Thyroid gland (tissue), 4 donors: ENCODE measurements around the gene TLE1. TPM values are rescaled to one million over a fixed set of nuclear protein-coding genes. Genes with fewer than 3 reads are reported as not detected.
A peak's percentile ranks its signal among the peaks of the same experiment; 100 is the strongest.

ENCODE experiments used
- DNase-seq, 2 donors: peaks; one replicate each; pipeline ENCODE4 v3.0.0-alpha.2; 2019
- H3K27ac ChIP-seq, 3 donors: fragments of 200-600 bp; sonication (generic); 1 replicate in 2 of 3; 2 replicates in 1 of 3; pipeline ENCODE4 v1.5.1; 2016 to 2019; ENCODE audit warnings: mild to moderate bottlenecking in 1 of 3, moderate library complexity in 1 of 3
- H3K27me3 ChIP-seq: fragments of 200-600 bp; sonication (generic); one replicate; pipeline ENCODE4 v1.5.1; 2019
- H3K36me3 ChIP-seq, 2 donors: fragments of 200-600 bp; sonication (generic); one replicate each; pipeline ENCODE4 v1.5.1; 2016 to 2019
- H3K4me1 ChIP-seq, 2 donors: fragments of 200-600 bp; sonication (generic); one replicate each; pipeline ENCODE4 v1.5.1; 2017 to 2019
- H3K4me3 ChIP-seq, 3 donors: fragments of 200-600 bp; sonication (generic); replicated peaks in 1 of 3; 1 replicate in 2 of 3; 2 replicates in 1 of 3; pipeline ENCODE4 v1.5.1; 2016; ENCODE audit warnings: mild to moderate bottlenecking in 1 of 3
- H3K9me3 ChIP-seq: fragments of 200-600 bp; sonication (generic); one replicate; pipeline ENCODE4 v1.5.1; 2017
- POLR2A ChIP-seq, 2 donors: fragments of 450-650 bp; IDR thresholded peaks; one replicate each; pipeline ENCODE4 v1.6.1; 2017; ENCODE audit warnings: antibody characterized with exemption in 2 of 2, mild to moderate bottlenecking in 2 of 2, moderate library complexity in 1 of 2
- WGBS, 2 donors: methylation state at CpG; one replicate each; pipeline ENCODE4 v1.1.5; 2017; 5-methylcytosine and 5-hydroxymethylcytosine counted together
- intact Hi-C: fragments of 100-400 bp; cut with DNase I; formaldehyde crosslinking; loops from one replicate; pipeline ENCODE4 v1.15.1; 2023
- total RNA-seq, 4 donors: library from RNA; depleted of rRNA; stranded (reverse); fragments of >200 nt; gene quantifications; one replicate each; pipeline ENCODE4 v1.2.3, GENCODE V29; 2016
- TF ChIP-seq, protein P1 (sequence below), 6 experiments: fragments of 200-600 bp in 3 of 6; fragments of 450-650 bp in 3 of 6; sonication (generic) in 3 of 6; IDR thresholded peaks; one replicate each; pipeline ENCODE4 v1.5.1; 2016 to 2019; ENCODE audit warnings: antibody characterized with exemption in 6 of 6, mild to moderate bottlenecking in 2 of 6, inconsistent platforms in 1 of 6, moderate library complexity in 1 of 6

Gene TLE1
- total RNA-seq, 4 donors from 2014 or later = 40.7 to 91.1 (median 58.4) TPM

GRCh38 chr9:81664638-81665222 lies 24.6 kb downstream of the TLE1 start:
- intact Hi-C loops = no loop called here
- Histone ChIP-seq H3K4me3 (no peak overlapping the region), H3K27ac (peak overlapping the region; percentile 29 to 69 (median 39)), H3K36me3 (no peaks in the 10 kb centered on the region), H3K4me1 (peaks cover 22 to 31% of the 10 kb centered on the region in 2 donors), H3K9me3 (no peaks in the 10 kb centered on the region), H3K27me3 (no peaks in the 10 kb centered on the region)
- no peak for DNase-seq
- TF ChIP-seq, protein P1, sequence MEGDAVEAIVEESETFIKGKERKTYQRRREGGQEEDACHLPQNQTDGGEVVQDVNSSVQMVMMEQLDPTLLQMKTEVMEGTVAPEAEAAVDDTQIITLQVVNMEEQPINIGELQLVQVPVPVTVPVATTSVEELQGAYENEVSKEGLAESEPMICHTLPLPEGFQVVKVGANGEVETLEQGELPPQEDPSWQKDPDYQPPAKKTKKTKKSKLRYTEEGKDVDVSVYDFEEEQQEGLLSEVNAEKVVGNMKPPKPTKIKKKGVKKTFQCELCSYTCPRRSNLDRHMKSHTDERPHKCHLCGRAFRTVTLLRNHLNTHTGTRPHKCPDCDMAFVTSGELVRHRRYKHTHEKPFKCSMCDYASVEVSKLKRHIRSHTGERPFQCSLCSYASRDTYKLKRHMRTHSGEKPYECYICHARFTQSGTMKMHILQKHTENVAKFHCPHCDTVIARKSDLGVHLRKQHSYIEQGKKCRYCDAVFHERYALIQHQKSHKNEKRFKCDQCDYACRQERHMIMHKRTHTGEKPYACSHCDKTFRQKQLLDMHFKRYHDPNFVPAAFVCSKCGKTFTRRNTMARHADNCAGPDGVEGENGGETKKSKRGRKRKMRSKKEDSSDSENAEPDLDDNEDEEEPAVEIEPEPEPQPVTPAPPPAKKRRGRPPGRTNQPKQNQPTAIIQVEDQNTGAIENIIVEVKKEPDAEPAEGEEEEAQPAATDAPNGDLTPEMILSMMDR (IDR thresholded peaks at IDR 0.05) = no peak
- TF ChIP-seq POLR2A (IDR thresholded peaks at IDR 0.05) = no peak
- WGBS, 2 donors = 49 to 50% methylated on average over 6 of the region's 6 CpGs

- TF ChIP-seq, protein P1 (IDR thresholded peaks at IDR 0.05) = no peak
- no peak for TF ChIP-seq POLR2A (IDR thresholded peaks at IDR 0.05)
- 80 to 83% methylated on average over 3 of the region's 3 CpGs for WGBS, 2 donors
- Histone ChIP-seq H3K4me1 (peaks cover 19 to 28% of the 10 kb centered on the region in 2 donors), H3K36me3 (no peaks in the 10 kb centered on the region), H3K27me3 (no peaks in the 10 kb centered on the region), H3K27ac (no peak overlapping the region), H3K4me3 (no peak overlapping the region), H3K9me3 (no peaks in the 10 kb centered on the region)
- intact Hi-C loops = no loop called here
- no peak for DNase-seq
Observed at GRCh38 chr9:81661339-81661738, 28.0 kb downstream of the TLE1 start.

DNA sequence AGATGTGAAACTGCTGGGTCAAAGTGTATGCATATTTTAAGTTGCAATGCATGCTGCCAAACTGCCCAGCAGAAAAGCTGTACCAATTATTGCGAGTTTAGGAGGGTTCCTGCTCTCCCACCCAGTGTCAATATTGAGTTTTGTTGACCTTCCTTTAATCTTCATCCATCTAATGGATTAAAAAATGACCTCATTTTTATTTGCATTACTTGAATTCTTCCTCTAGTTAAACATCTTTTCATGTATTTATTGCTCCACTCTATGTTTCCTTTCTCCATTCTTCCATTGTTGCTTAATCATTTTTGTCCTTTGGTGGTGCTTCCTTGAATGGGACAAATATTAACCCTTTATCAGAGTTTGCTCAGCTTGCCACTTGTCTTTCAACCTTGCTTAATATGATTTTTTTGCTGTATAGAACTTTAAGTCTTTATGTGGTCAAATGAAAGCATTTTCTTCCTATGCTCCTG lies 32.4 kb downstream of the TLE1 start:
- no peak for TF ChIP-seq POLR2A (IDR thresholded peaks at IDR 0.05)
- TF ChIP-seq, protein P1 (IDR thresholded peaks at IDR 0.05) = no peak
- 89 to 92% methylated on average over 1 of the region's 1 CpG for WGBS, 2 donors

GRCh38 chr9:81656004-81656403 lies 33.3 kb downstream of the TLE1 start:
- Histone ChIP-seq H3K4me3 (no peak overlapping the region), H3K4me1 (peaks cover 8 to 9% of the 10 kb centered on the region in 2 donors), H3K27me3 (no peaks in the 10 kb centered on the region), H3K27ac (no peak overlapping the region), H3K9me3 (no peaks in the 10 kb centered on the region), H3K36me3 (no peaks in the 10 kb centered on the region)
- 63 to 70% methylated on average over 3 of the region's 3 CpGs for WGBS, 2 donors
- no peak for DNase-seq
- intact Hi-C loops = no loop called here
- TF ChIP-seq, protein P1 (IDR thresholded peaks at IDR 0.05) = no peak
- TF ChIP-seq POLR2A (IDR thresholded peaks at IDR 0.05) = no peak

More for the DNA sequence above, 32.4 kb downstream of the TLE1 start:
- no peak for DNase-seq
- Histone ChIP-seq H3K36me3 (no peaks in the 10 kb centered on the region), H3K4me3 (no peak overlapping the region), H3K27ac (no peak overlapping the region), H3K9me3 (no peaks in the 10 kb centered on the region), H3K4me1 (peaks cover 7 to 16% of the 10 kb centered on the region in 2 donors), H3K27me3 (no peaks in the 10 kb centered on the region)
- intact Hi-C loops = no loop called here

GRCh38 chr9:81653240-81653639 lies 36.1 kb downstream of the TLE1 start:
- H3K27me3 ChIP-seq = no peaks in the 10 kb centered on the region
- WGBS, 2 donors = 97 to 98% methylated on average over 3 of the region's 3 CpGs
- TF ChIP-seq, protein P1 (IDR thresholded peaks at IDR 0.05) = no peak
- TF ChIP-seq POLR2A (IDR thresholded peaks at IDR 0.05) = no peak
- DNase-seq = no peak
- no peaks in the 10 kb centered on the region for H3K36me3 ChIP-seq
- no peaks in the 10 kb centered on the region for H3K9me3 ChIP-seq
- intact Hi-C loops = no loop called here
- H3K27ac ChIP-seq = no peak overlapping the region
- H3K4me3 ChIP-seq = no peak overlapping the region
- peaks cover 15 to 21% of the 10 kb centered on the region in 2 donors for H3K4me1 ChIP-seq
